Left lung (tissue), 10 donors: ENCODE measurements around the gene TNFRSF12A. TPM values are rescaled to one million over a fixed set of nuclear protein-coding genes. Genes with fewer than 3 reads are reported as not detected.

Experiments
- ATAC-seq: fragments of 200-7000 bp; cut with Tn5 transposase; one replicate; pipeline ENCODE4 v1.9.1; 2020; ENCODE audit warnings: moderate library complexity
- DNase-seq, 4 donors: peaks; one replicate each; pipeline ENCODE4 v3.0.0-alpha.2; 2013 to 2020
- H3K27ac ChIP-seq, 2 donors: fragments of 200-600 bp; sonication (generic) in 1 of 2; one replicate each; pipeline versions ENCODE4 v1.5.0 to v1.8.0; 2020 to 2021
- H3K27me3 ChIP-seq, 2 donors: fragments of 200-600 bp; sonication (generic) in 1 of 2; one replicate each; pipeline versions ENCODE4 v1.5.0 to v1.8.0; 2020 to 2021
- H3K36me3 ChIP-seq, 2 donors: fragments of 200-600 bp; sonication (generic) in 1 of 2; one replicate each; pipeline versions ENCODE4 v1.5.0 to v1.8.0; 2020 to 2021
- H3K4me1 ChIP-seq, 2 donors: fragments of 200-600 bp; one replicate each; pipeline ENCODE4 v1.8.0; 2021
- H3K4me3 ChIP-seq, 2 donors: fragments of 200-600 bp; sonication (generic) in 1 of 2; one replicate each; pipeline versions ENCODE4 v1.5.0 to v1.8.0; 2020 to 2021; ENCODE audit warnings: mild to moderate bottlenecking in 1 of 2
- H3K9me3 ChIP-seq, 2 donors: fragments of 200-600 bp; sonication (generic) in 1 of 2; one replicate each; pipeline versions ENCODE4 v1.5.0 to v1.8.0; 2020 to 2021
- CTCF ChIP-seq, 2 donors: fragments of 200-600 bp; sonication (generic) in 1 of 2; IDR thresholded peaks; one replicate each; pipeline versions ENCODE4 v1.5.0 to v1.8.0; 2021; ENCODE audit warnings: antibody characterized with exemption in 2 of 2
- intact Hi-C, 2 donors: fragments of 100-400 bp; cut with DNase I; formaldehyde crosslinking; loops; one replicate each; pipeline versions ENCODE4 v1.11.2 to v1.14.2; 2022
- polyA plus RNA-seq, 6 donors: library from polyadenylated mRNA; unstranded; fragments of 120-200 nt; gene quantifications; one replicate each; pipeline ENCODE4 v1.2.1, GENCODE V29; 2013; ENCODE audit not compliant: insufficient read length in 6 of 6
- total RNA-seq, 2 donors: library from RNA; stranded (reverse); fragmentation: NEBNext Ultra II Directional; extraction: Animal tissue kit (Norgen Biotek cat#: 25700); gene quantifications; one replicate each; pipeline ENCODE4 v1.2.1, GENCODE V29; 2021
- donor health status: DM: no; HTN: yes; CAD: no.
- donor health status: DM: no; HTN: no; CAD: no.

Gene TNFRSF12A
- total and polyA plus RNA-seq, 8 donors, result 2.6 to 126 (median 4.8) TPM

DNA sequence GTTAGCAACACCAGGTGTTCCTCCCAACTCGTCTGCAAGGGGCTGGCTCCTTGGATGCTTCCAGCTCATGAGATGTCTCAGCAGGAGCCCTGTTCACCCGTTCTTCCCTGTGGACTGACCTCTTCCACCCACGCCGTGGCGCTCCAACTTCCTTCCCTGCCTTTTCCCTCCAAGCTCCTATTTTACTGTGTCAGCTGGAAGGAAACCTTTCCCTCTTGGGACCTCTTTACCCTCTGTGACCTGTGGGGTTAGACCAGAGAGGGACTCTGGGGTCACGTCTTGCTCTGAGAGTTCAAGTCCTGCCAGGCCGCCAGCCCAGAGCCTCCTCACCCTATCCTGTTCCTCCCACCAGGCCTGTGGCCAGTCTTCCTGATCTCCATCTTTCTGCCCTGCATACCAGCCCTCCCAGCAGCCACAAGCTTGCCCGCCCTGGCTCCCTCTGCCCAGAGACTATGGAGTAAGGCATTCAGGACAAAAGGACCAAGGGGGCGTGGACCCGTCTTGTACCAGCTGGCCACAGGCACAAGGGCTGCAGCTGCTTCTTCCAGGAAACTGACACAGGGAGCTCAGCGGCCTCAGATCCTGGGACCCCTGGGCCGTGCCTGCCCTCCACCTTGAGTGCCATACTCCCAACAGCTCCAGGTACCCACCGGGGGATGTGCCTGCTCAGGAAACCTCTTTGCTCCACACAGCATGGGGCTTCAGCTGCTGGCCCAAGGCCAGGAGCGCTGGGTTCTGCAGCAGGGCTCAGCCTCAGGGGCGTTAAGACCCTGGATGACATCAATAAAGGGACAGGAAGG is 48.0 kb upstream of the TNFRSF12A start:
- H3K27ac ChIP-seq, result no peak overlapping the region
- intact Hi-C loops, result no loop called here
- ATAC-seq (no peak), DNase-seq (no peak)
- H3K9me3 ChIP-seq, result no peaks in the 10 kb centered on the region
- peaks cover 3 to 40% of the 10 kb centered on the region in 2 donors for H3K4me1 ChIP-seq
- no peak overlapping the region for H3K4me3 ChIP-seq
- TF ChIP-seq CTCF (IDR thresholded peaks at IDR 0.05), result no peak
- peaks cover 14 to 16% of the 10 kb centered on the region in 2 donors for H3K27me3 ChIP-seq
- H3K36me3 ChIP-seq, result peaks cover 0 to 19% of the 10 kb centered on the region in 2 donors

- peak in 1 of 4 donors; percentile 71 for DNase-seq
- TF ChIP-seq CTCF (IDR thresholded peaks at IDR 0.05), result no peak
- Histone ChIP-seq H3K9me3 (no peaks in the 10 kb centered on the region), H3K4me3 (no peak overlapping the region), H3K4me1 (peaks cover 3 to 38% of the 10 kb centered on the region in 2 donors), H3K36me3 (peaks cover 0 to 19% of the 10 kb centered on the region in 2 donors), H3K27ac (no peak overlapping the region), H3K27me3 (peaks cover 5 to 7% of the 10 kb centered on the region in 2 donors)
- no peak for ATAC-seq
- intact Hi-C loops, result no loop called here
Measured at GRCh38 chr16:2973093-2973492, 47.1 kb upstream of the TNFRSF12A start.

DNA sequence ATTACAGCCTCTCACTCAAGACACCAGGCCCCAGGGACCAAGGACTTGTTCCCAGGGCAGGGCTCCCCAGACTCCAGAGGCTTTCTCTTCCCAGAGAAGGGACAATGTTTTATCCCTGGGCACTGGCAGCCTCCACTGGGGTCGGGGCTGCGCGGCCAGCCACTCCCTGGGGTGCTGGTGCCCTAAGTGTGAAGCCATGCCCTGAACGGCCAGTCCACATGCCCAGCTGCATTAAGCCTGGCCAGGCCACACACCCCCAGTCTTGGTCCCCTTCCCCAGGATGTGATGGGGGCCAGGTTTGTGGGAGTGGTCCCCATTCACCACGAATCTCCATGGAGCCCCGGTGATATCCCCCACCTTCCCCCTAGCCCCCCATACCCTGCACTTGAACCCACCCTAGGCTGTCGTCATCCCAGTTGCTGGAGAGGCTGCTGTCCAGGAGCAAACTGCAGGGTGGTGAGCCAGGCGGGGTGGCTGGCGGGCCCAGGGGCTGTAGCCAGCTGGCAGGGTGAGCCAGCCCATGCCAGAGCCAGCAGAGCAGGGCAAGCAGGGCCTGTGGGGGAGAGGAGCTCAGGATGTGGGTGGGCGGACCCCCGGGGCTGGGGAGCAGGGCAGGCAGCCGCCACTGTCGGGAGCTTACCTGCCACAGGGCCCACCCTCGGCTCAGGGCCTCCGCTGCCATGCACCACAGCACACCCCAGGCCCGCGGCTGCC is 46.4 kb upstream of the TNFRSF12A start:
- TF ChIP-seq CTCF (IDR thresholded peaks at IDR 0.05), result no peak
- H3K4me1 ChIP-seq, result peaks cover 0 to 31% of the 10 kb centered on the region in 2 donors
- peaks cover 0 to 19% of the 10 kb centered on the region in 2 donors for H3K36me3 ChIP-seq
- no peaks in the 10 kb centered on the region for H3K27me3 ChIP-seq
- DNase-seq (no peak), ATAC-seq (no peak)
- no peak overlapping the region for H3K4me3 ChIP-seq
- intact Hi-C loops, result no loop called here
- H3K27ac ChIP-seq, result no peak overlapping the region
- H3K9me3 ChIP-seq, result no peaks in the 10 kb centered on the region

- Histone ChIP-seq H3K9me3 (no peaks in the 10 kb centered on the region), H3K27ac (no peak overlapping the region), H3K36me3 (peaks cover 0 to 19% of the 10 kb centered on the region in 2 donors), H3K4me1 (peaks cover under 1 to 32% of the 10 kb centered on the region in 2 donors), H3K27me3 (no peaks in the 10 kb centered on the region), H3K4me3 (no peak overlapping the region)
- ATAC-seq (no peak), DNase-seq (no peak)
- no peak for TF ChIP-seq CTCF (IDR thresholded peaks at IDR 0.05)
- intact Hi-C loops, result no loop called here
Measured at GRCh38 chr16:2974319-2975056, 45.7 kb upstream of the TNFRSF12A start.
